Measurements from ENCODE around the gene MICOS13.
"Not testable (repeated sequence)": the region's sequence is repeated elsewhere in the genome, so short reads cannot be mapped to it uniquely, and the experiment has no call there.

Gene MICOS13

DNA sequence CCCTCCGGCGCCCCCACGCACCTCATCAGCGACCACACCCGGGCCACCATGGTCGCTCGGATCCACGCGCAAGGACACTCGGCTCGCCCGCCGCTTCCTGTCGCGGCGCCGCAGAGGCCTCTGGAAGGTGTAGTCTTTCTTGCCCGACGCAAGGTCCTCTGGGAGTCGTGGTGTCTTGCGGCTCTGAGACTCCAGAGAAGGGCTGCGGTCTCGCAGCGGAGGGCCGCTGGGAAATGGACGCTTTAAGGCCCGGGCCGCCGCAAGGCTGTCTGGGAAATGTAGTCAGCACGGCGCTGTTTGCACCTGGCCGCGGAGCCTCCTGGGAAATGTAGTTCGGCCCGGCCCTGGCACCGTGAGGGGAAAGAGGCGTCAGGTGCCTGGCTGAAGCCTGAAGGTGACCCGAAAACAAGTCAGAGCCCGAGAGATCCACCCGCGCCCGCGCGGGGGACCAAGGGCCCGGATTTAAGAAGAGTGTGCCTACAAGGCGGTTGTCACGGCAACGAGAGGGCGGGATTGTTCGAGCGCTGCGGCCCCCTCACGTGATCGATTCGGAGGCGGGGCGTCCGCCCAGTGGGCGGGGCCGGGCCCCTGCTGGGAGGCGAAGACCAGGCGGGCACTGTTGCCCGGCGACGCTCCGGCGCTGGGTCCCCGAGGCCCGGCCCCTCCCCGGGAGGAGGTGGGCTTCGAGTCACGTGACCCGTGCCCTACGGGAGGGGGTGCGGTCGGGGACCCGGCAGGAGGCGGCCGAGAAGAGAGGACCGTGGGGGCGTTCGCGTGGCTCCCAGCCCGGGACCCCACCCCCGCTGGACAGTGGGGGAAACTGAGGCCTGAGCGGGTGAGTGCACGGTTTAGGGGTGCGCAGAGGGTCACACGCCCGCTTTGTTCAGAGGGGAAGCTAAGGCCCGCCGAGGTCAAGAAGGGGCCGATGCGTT lies at the start of gene MICOS13, which contains the start of gene HSD11B1L:
TSS of gene MICOS13 (minus strand) at position 80 of the 932 bp plus-strand sequence. CDS start at position 50, 30 bp downstream.
TSS of gene HSD11B1L (plus strand) at position 591 of the 932 bp plus-strand sequence. CDS start 3,806 bp downstream, outside the sequence.
- DNase-seq: peak; percentile 95

DNA sequence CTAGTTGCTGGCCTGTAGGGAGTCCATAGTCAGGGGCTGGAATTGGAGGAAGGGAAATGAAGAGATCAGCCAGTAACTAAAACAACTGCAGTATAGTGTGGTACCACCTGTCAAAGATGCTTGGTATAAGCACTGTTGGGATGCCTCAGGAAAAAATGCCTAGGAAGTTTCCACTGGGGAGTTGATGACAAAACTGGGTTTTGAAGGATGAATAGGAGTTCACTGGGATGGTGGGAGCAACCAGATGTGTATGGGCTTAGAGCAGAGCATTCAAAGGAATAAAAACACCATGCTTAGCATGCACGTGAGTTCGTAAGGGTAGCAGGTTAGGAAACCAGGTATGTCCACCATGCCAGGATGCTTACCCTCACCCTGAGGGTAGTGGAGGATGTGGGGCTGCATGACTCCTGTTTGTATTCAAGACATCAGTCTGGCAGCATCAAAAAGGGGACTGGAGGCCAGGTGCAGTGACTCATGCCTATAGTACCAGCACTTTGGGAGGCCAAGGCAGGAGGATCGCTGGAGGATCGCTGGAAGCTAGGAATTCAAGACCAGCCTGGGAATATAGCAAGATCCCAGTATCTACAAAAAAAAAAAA lies 47.2 kb upstream of the MICOS13 start:
- no peak for DNase-seq

- peak; percentile 95 for DNase-seq
Observed at GRCh38 chr19:5719961-5720790, 39.9 kb upstream of the MICOS13 start, which contains the start of the genes CATSPERD and LONP1. TSS of gene CATSPERD (plus strand) at chr19:5720637. CDS start at chr19:5720738, 101 bp downstream. TSS of gene LONP1 (minus strand) at chr19:5720146. CDS start at chr19:5720132, 14 bp downstream.

GRCh38 chr19:5719274-5719960 lies 39.1 kb upstream of the MICOS13 start:
- DNase-seq: no peak

GRCh38 chr19:5718579-5719273 lies 38.4 kb upstream of the MICOS13 start:
- DNase-seq: no peak

DNA sequence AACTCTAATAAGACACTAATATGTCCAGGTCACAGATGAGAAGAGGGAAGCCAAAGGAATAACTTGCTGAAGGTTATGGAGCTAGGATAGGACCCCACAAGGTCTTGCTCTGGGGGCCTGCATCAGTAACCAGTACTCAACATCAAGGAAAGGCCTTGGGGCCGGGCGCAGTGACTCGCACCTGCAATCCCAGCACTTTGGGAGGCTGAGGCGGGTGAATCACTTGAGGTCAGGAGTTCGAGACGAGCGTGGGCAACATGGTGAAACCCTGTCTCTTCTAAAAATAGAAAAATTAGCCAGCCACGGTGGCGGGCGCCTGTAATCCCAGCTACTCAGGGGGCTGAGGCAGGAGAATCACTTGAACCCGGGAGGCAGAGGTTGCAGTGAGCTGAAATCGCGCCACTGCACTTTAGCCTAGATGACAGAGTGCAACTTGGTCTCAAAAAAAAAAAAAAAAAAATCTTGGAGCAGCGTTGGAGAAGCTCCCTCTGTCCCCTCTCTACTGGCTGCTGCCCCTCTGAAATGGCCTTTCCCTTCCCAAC lies 37.8 kb upstream of the MICOS13 start:
- no peak for DNase-seq

DNA sequence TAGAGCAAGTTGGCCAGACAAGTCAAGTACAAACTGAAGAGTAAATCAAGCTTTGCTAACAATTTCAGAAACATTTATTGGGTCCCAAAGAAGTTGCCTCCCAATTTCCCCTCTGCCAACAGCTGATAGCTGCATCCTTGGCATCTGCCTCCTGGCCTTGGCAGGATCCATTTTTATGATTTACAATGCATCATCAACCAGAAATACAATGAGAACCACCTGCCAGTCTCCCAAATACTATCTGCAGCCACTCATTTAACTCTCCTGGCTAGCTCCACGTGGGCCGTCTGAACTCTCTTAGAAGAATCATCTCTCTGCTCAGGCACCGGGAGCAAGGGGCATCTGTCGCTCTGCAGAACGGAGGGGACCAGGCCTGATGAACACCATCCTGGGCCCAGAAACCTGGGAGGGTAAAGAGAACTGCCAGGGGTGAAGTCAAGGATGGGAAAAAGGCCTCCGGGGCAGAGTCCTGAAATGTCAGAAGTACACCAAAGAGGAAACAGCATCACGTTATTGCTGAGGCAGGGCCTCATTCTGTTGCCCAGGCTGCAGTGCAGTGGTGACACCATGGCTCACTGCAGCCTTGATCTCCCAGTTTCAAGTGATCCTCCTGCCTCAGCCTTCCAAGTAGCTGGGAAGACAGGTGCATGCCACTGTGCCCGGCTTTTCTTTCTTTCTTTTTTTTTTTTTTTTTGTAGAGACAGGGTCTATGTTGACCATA lies 37.1 kb upstream of the MICOS13 start:
- DNase-seq: no peak

DNA sequence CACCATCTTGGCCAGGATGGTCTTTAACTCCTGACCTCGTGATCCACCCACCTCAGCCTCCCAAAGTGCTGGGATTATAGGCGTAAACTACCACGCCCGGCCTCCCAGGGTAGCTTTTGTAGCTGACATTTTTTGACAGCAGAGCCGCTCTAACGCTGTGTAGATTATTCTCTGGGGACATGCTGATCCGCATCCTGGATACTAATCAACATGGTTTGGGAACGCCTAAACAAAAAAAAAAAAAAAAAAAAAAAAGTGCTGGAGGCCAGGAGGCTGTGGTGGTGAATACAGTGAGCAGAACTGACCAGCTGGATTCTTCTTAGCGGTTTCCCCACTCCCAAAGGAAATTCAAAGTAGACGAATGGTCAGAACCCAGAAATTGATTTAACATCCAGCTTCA lies 34.5 kb upstream of the MICOS13 start:
- no peak for DNase-seq

- DNase-seq: no peak
Observed at GRCh38 chr19:5713228-5713627, 32.9 kb upstream of the MICOS13 start.

DNA sequence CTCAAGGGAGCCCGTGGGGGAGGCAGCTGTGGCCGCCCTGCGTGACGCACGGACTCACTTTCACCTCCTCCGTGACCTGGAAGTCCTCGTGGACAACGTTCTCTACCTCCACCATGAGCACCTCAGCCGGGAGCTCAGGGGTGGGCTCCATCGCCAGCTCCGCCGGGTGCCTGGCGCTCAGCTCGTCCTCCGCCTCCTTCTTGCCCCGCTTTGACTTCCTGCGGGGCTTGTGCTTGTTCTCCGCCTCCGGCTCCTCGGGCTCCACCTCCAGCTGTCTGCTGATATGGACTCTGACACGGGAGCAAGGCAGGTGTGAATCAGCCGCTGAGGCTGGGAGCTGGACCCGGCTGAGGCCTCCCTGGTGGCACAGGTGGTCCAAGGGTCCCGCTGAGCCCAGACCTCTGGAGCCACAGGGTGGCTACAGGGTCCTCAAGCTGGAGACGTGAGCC lies 31.4 kb upstream of the MICOS13 start:
- DNase-seq: no peak

DNA sequence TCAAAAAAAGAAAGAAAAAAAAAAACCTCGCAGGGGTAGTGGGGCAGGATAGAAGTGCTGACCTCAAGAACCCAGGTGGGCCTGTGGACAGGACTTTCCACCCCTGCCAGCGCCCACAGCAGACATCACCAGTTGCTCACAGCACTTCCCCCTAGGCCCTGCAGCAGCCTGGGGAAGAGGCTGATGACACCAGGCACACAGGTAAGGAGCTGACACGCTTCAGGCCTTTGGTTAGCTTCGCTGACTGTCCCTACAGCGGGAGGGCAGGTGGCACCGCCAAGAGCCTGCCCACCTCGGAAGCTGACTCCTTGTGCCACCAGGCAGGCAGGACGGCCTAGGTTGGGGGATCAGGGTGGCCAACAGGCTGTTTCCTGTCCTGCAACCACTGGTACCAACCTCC lies 30.7 kb upstream of the MICOS13 start:
- DNase-seq: no peak

DNA sequence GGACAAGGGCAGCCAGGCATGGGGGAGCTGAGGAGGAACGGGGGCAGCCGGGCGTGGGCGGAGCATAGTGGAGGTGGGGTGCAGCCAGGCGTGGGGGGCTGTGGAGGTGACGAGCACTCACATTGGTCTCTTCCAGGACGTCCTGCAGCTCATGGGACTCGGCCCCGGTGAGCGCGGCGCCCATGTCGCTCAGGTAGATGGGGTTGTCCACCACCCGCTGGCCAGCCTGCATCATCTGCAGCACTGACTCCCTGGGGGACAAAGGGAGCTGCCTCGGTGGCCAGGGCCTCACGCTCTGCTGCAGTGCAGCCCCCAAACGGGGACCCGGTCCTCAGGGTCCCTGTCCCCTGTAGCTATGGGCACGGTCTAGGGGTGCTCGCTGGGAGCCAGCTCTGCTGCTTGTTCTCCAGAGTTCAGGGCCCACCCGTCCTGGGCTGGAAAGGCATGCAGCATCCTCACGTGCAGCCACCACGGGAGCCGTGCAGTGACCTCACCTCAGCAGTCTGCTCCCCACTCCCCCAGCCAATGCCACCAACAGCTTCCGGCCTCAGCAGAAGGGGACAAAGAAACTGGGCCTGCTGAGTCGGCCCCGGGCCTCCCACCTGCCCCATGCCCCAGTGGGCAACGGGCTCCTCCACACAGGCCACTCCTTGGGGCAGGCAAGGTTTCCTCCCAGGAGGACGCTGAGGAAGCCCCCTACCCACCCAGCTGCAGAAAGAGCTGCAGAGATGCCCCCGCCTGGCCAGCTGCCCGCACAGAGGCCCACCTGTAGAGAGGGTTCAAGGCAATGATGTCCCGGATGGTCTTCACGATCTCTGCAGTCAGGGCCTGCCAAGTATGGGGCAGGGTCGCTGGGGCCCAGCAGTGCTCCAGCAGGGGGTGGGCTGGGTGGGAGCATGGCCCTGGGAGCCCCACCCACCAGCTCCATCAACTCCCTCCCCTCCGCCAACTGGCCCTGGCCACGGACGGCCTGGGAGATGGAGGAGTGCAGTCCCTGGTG lies 27.6 kb upstream of the MICOS13 start:
- no peak for DNase-seq

- no peak for DNase-seq
Observed at GRCh38 chr19:5706876-5707573, 26.7 kb upstream of the MICOS13 start.

DNA sequence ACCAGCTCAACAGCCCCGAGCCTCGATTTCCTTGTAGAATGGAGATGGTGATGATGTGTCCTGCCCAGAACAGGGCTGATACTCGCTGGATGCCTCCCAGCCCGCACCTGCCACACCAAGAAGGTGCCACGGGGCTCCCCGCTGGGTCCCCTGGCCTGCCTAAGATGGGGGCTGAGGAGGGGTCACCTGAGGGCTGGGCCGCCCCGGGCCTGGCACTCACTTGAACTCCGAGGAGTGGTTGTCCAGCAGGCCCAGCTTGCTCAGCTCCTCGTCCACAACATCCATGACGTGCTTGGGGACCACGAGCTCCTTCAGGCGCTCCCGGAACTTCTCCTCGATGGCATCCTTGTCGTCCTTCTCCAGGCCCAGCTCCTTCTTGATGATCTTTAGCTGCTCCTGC lies 25.2 kb upstream of the MICOS13 start:
- DNase-seq: no peak

DNA sequence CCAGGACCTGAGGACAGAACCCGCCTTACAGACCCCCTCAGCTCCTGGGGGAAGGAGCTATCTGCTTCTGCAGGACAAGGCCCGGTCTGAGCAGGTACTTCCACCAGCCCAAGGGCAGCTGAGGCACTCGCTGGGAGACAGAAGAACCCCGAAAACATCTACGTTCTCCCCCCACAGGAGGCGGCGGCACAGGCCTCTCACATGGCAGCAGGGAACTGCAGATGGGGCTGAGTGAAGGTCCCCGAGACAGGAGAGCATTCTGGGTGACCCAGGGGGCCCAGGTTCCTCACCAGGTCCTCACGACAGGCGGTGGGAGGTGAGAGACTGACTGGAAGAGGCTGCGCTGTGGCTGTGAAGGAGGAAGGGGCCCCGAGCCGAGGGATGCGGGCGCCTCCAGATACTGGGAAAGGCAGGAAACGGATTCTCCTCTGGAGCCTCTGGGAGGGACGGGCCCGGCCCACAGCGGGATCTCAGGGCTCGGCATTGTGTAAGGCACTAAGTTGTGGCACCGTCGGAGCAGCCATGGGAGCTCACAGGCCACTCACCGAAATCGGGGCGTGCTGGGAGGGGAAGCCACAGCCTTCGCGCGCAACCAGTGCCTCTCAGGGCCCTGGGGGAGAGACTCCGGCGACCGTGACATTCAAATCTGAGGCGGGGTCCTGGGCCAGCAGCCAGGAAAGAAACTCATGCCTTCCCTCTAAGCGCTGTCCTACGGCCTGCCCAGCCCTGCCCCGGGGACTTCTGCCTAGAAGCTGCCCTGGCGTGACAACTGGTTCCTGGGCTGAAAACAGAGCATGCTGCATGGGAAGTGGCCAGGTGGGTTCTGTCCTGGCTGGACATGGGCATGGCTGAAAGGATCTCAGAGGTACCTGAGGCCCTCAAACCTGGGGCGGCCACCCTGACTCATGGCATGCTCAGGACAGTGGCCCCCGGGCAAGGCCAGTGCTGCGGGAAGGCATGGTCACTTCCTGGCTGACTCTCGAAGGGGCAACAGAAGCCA lies 23.8 kb upstream of the MICOS13 start:
- DNase-seq: no peak

- not testable (repeated sequence) for DNase-seq
Observed at GRCh38 chr19:5702053-5702410, 21.7 kb upstream of the MICOS13 start.

DNA sequence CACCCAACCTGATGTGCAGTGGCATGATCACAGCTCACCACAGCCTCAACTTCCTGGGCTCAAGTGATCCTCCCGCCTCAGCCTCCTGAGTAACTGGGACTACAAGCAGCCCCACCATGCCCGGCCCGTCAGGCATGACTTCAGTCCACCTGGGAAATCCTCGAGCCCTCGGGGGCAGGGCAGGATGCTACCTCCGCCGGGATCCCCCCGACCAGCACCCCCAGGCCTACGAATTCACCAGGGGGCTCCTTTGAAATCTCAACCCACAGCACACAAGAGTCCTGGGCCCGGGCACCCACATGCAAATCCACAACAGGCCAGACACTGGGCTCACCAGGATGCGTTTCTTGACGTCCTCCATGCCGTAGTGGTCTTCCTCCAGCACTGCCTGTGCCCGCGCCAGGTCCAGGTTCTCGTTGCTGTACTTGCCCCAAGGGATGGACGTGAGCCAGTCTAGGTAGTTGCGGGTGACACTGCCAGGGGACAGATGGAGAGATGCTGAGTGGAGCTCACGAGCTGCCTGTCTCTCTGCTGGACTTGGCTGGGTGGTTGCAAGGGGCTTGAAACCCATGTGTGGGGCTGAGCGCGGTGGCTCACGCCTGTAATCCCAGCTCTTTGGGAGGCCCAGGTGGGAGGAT lies 20.3 kb upstream of the MICOS13 start:
- DNase-seq: no peak

Data from NCI-H1694 treated with DMSO at 0.1 percent for 48 hours (cell line).